ENCODE data around the gene PRKCA.
A peak's percentile ranks its signal among the peaks of the same experiment; 100 is the strongest.

The PRKCA gene

DNA sequence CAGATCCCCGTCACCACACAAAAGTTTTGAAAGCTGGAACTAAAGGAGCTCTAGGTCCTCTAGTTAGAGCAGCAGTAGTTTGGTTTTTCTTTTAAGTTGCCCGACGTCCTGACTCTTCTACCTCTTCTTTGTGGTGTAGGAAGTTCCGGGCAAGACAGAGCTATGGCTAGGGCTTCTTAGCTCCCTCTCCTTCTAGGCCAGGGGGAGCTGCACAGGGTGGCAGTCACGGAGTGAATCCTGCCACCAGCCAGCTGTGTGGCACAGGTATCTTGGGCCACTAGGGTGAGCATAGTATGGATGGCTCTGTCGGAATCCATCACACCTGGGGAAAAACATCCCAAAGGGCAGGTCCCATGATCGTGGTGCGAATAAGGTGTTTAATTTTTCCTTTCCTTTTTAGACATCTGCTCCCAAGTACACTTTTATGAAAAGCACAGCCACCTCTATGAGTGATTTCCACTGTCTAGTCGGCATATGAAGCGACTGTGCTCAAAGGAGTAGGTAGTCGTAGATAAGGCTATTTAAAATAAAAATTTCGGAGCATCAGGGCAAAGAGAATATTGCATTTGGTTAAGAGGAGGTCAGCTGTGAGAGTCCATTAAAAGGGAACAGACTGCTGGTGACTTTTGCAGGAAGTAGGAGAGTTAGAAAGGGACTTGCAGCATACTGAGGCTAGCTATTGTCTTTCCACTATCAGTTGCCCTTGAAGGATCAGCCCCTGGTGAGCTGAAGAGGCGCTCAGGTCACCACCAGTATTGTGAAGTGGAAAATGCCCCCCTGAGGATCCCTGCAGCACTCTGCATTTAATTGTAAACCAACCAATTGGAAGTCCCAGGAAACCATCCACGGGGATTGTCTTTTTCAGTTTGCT, 2.1 kb downstream of the PRKCA start:
- peak; percentile 66 for ATAC-seq
- no peak for TF ChIP-seq CSDC2 (CRISPR knock-in tag; IDR thresholded peaks at IDR 0.05)
- TF ChIP-seq ESRRG (CRISPR knock-in tag; IDR thresholded peaks at IDR 0.05): no peak
- TF ChIP-seq, protein P1, sequence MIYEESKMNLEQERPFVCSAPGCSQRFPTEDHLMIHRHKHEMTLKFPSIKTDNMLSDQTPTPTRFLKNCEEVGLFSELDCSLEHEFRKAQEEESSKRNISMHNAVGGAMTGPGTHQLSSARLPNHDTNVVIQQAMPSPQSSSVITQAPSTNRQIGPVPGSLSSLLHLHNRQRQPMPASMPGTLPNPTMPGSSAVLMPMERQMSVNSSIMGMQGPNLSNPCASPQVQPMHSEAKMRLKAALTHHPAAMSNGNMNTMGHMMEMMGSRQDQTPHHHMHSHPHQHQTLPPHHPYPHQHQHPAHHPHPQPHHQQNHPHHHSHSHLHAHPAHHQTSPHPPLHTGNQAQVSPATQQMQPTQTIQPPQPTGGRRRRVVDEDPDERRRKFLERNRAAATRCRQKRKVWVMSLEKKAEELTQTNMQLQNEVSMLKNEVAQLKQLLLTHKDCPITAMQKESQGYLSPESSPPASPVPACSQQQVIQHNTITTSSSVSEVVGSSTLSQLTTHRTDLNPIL (CRISPR knock-in tag; IDR thresholded peaks at IDR 0.05; ENCODE audit: low read depth): no peak
- TF ChIP-seq RARB (CRISPR knock-in tag; IDR thresholded peaks at IDR 0.05): no peak
- TF ChIP-seq ARNTL (CRISPR knock-in tag; IDR thresholded peaks at IDR 0.05; ENCODE audit: borderline replicate concordance, low read depth): no peak
- no peak for TF ChIP-seq TCF4 (CRISPR knock-in tag; IDR thresholded peaks at IDR 0.05; ENCODE audit: borderline replicate concordance)

GRCh38 chr17:66306446-66306845, 4.0 kb downstream of the PRKCA start:
- TF ChIP-seq SNAI2 (CRISPR knock-in tag; IDR thresholded peaks at IDR 0.05) (no peak), ZNF8 (CRISPR knock-in tag; IDR thresholded peaks at IDR 0.05) (0 out of 2 replicates have a peak, but pooled peaks have one; percentile 45)
- ATAC-seq: no peak

DNA sequence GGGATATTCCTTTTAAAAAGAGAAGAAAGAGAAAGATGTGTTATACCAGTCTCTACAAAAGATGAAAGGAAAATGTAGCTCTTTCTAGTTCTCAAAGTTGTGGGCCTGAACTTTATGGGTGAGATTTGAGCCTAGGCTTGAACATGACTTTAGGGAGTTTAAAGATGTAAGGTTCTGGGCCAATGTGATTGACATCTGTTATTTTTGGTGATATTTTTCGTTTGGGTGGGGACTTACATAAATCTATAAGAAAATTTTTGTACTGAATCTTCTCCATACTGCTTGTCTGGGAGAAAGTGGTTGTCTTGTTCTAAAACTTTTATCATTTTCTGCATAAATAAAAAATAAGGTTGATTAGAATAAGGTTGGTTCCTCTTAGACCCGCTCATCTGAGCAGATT, 4.8 kb downstream of the PRKCA start:
- no peak for ATAC-seq
- no peak for TF ChIP-seq CSRNP3 (CRISPR knock-in tag; IDR thresholded peaks at IDR 0.05)
- TF ChIP-seq SNAI2 (CRISPR knock-in tag; IDR thresholded peaks at IDR 0.05): no peak
- no peak for TF ChIP-seq PPARA (CRISPR knock-in tag; IDR thresholded peaks at IDR 0.05; ENCODE audit: borderline replicate concordance)

- TF ChIP-seq BACH2 (CRISPR knock-in tag; IDR thresholded peaks at IDR 0.05; ENCODE audit: borderline replicate concordance): no peak
- TF ChIP-seq OSR1 (CRISPR knock-in tag; IDR thresholded peaks at IDR 0.05): no peak
- TF ChIP-seq RARB (CRISPR knock-in tag; IDR thresholded peaks at IDR 0.05): no peak
- TF ChIP-seq TCF4 (CRISPR knock-in tag; IDR thresholded peaks at IDR 0.05; ENCODE audit: borderline replicate concordance): no peak
- TF ChIP-seq ISL1 (CRISPR knock-in tag; IDR thresholded peaks at IDR 0.05): no peak
- TF ChIP-seq, protein P2, sequence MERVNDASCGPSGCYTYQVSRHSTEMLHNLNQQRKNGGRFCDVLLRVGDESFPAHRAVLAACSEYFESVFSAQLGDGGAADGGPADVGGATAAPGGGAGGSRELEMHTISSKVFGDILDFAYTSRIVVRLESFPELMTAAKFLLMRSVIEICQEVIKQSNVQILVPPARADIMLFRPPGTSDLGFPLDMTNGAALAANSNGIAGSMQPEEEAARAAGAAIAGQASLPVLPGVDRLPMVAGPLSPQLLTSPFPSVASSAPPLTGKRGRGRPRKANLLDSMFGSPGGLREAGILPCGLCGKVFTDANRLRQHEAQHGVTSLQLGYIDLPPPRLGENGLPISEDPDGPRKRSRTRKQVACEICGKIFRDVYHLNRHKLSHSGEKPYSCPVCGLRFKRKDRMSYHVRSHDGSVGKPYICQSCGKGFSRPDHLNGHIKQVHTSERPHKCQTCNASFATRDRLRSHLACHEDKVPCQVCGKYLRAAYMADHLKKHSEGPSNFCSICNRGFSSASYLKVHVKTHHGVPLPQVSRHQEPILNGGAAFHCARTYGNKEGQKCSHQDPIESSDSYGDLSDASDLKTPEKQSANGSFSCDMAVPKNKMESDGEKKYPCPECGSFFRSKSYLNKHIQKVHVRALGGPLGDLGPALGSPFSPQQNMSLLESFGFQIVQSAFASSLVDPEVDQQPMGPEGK (CRISPR knock-in tag; IDR thresholded peaks at IDR 0.05; ENCODE audit: borderline replicate concordance): no peak
- no peak for TF ChIP-seq CSDC2 (CRISPR knock-in tag; IDR thresholded peaks at IDR 0.05)
- TF ChIP-seq TOX (CRISPR knock-in tag; IDR thresholded peaks at IDR 0.05; ENCODE audit: borderline replicate concordance): no peak
- TF ChIP-seq CSRNP3 (CRISPR knock-in tag; IDR thresholded peaks at IDR 0.05): no peak
- ATAC-seq: no peak
These were observed 6.4 kb downstream of the PRKCA start for GRCh38 chr17:66308856-66309255.

DNA sequence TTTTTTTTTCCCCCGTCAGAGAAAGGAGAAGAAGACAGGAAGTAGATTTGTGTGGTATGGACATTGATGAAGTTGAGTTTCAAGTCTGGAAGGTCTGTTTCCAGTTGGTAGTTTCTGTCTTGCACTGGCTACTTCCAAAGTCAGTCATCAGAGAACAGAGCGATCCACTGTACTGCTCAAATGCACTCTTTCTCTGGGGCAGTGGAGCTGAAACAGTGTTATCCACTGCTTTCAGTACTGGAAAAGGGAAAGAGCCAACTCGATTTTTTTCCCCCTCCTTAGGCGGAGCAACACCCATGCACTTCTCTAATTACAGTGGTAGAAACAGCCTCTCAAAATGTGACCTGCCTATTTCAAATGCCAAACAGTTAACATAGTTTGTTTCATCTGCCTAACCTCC, 7.4 kb downstream of the PRKCA start:
- ATAC-seq: no peak; the same call in 2 of the 3 replicates
- TF ChIP-seq TCF4 (CRISPR knock-in tag; IDR thresholded peaks at IDR 0.05; ENCODE audit: borderline replicate concordance): no peak
- no peak for TF ChIP-seq BACH2 (CRISPR knock-in tag; IDR thresholded peaks at IDR 0.05; ENCODE audit: borderline replicate concordance)
- TF ChIP-seq, protein P3, sequence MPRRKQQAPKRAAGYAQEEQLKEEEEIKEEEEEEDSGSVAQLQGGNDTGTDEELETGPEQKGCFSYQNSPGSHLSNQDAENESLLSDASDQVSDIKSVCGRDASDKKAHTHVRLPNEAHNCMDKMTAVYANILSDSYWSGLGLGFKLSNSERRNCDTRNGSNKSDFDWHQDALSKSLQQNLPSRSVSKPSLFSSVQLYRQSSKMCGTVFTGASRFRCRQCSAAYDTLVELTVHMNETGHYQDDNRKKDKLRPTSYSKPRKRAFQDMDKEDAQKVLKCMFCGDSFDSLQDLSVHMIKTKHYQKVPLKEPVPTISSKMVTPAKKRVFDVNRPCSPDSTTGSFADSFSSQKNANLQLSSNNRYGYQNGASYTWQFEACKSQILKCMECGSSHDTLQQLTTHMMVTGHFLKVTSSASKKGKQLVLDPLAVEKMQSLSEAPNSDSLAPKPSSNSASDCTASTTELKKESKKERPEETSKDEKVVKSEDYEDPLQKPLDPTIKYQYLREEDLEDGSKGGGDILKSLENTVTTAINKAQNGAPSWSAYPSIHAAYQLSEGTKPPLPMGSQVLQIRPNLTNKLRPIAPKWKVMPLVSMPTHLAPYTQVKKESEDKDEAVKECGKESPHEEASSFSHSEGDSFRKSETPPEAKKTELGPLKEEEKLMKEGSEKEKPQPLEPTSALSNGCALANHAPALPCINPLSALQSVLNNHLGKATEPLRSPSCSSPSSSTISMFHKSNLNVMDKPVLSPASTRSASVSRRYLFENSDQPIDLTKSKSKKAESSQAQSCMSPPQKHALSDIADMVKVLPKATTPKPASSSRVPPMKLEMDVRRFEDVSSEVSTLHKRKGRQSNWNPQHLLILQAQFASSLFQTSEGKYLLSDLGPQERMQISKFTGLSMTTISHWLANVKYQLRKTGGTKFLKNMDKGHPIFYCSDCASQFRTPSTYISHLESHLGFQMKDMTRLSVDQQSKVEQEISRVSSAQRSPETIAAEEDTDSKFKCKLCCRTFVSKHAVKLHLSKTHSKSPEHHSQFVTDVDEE (CRISPR knock-in tag; IDR thresholded peaks at IDR 0.05): no peak
- TF ChIP-seq CSRNP3 (CRISPR knock-in tag; IDR thresholded peaks at IDR 0.05): no peak
- TF ChIP-seq ZNF8 (CRISPR knock-in tag; IDR thresholded peaks at IDR 0.05): no peak
- no peak for TF ChIP-seq ZFP3 (CRISPR knock-in tag; IDR thresholded peaks at IDR 0.05)
- TF ChIP-seq, protein P2 (CRISPR knock-in tag; IDR thresholded peaks at IDR 0.05; ENCODE audit: borderline replicate concordance): no peak
- TF ChIP-seq RARB (CRISPR knock-in tag; IDR thresholded peaks at IDR 0.05): no peak
- no peak for TF ChIP-seq ARNTL (CRISPR knock-in tag; IDR thresholded peaks at IDR 0.05; ENCODE audit: borderline replicate concordance, low read depth)
- no peak for TF ChIP-seq SNAI2 (CRISPR knock-in tag; IDR thresholded peaks at IDR 0.05)
- no peak for TF ChIP-seq OSR1 (CRISPR knock-in tag; IDR thresholded peaks at IDR 0.05)
- no peak for TF ChIP-seq TOX (CRISPR knock-in tag; IDR thresholded peaks at IDR 0.05; ENCODE audit: borderline replicate concordance)
- no peak for TF ChIP-seq ZFP30 (CRISPR knock-in tag; IDR thresholded peaks at IDR 0.05)
- no peak for TF ChIP-seq ISL1 (CRISPR knock-in tag; IDR thresholded peaks at IDR 0.05)
- no peak for TF ChIP-seq GLIS3 (CRISPR knock-in tag; IDR thresholded peaks at IDR 0.05)
